LNCAP (cell line): ENCODE data around the gene PCSK4.

ENCODE experiments used
- CTCF ChIP-seq: fragments of 450-650 bp; IDR thresholded peaks from 2 replicates; pipeline ENCODE4 v1.5.1; 2017; ENCODE audit warnings: mild to moderate bottlenecking

PCSK4 gene

GRCh38 chr19:1503925-1504773 lies 14.0 kb upstream of the PCSK4 start:
- no peak for TF ChIP-seq CTCF

- TF ChIP-seq CTCF: peak; percentile 86
Measured at GRCh38 chr19:1503089-1503924, 13.2 kb upstream of the PCSK4 start.

GRCh38 chr19:1502433-1503088 lies 12.4 kb upstream of the PCSK4 start:
- no peak for TF ChIP-seq CTCF

- no peak for TF ChIP-seq CTCF
Measured at GRCh38 chr19:1501200-1501595, 11.0 kb upstream of the PCSK4 start.

GRCh38 chr19:1497578-1498235 lies 7.6 kb upstream of the PCSK4 start:
- TF ChIP-seq CTCF: no peak

GRCh38 chr19:1496714-1497577 lies 6.8 kb upstream of the PCSK4 start:
- TF ChIP-seq CTCF: no peak
